Measurements from ENCODE around the gene ADAT2.
"Not testable (repeated sequence)": the region's sequence is repeated elsewhere in the genome, so short reads cannot be mapped to it uniquely, and the experiment has no call there.

The ADAT2 gene

GRCh38 chr6:143468026-143468425 is 17.5 kb upstream of the ADAT2 start:
- Histone ChIP-seq H3K9me3 (ENCODE audit: control insufficient read depth, low read length) (no peaks in the 10 kb centered on the region), H3K9ac (ENCODE audit: low read length) (no peak overlapping the region), H3K27me3 (ENCODE audit: control insufficient read depth, insufficient read depth, low read length) (no peaks in the 10 kb centered on the region), H3K4me3 (ENCODE audit: low read length) (no peak overlapping the region), H3K36me3 (ENCODE audit: control insufficient read depth, insufficient read depth, low read length) (no peaks in the 10 kb centered on the region), H3K4me1 (ENCODE audit: control insufficient read depth, insufficient read depth, low read length) (no peaks in the 10 kb centered on the region)

GRCh38 chr6:143465546-143465945 is 15.1 kb upstream of the ADAT2 start:
- Histone ChIP-seq H3K9me3 (ENCODE audit: control insufficient read depth, low read length) (no peaks in the 10 kb centered on the region), H3K4me3 (ENCODE audit: low read length) (no peak overlapping the region), H3K9ac (ENCODE audit: low read length) (no peak overlapping the region), H3K27me3 (ENCODE audit: control insufficient read depth, insufficient read depth, low read length) (no peaks in the 10 kb centered on the region), H3K4me1 (ENCODE audit: control insufficient read depth, insufficient read depth, low read length) (no peaks in the 10 kb centered on the region), H3K36me3 (ENCODE audit: control insufficient read depth, insufficient read depth, low read length) (no peaks in the 10 kb centered on the region)

GRCh38 chr6:143457563-143458359 is 7.3 kb upstream of the ADAT2 start:
- Histone ChIP-seq H3K27me3 (ENCODE audit: control insufficient read depth, insufficient read depth, low read length) (no peaks in the 10 kb centered on the region), H3K9me3 (ENCODE audit: control insufficient read depth, low read length) (no peaks in the 10 kb centered on the region), H3K4me3 (ENCODE audit: low read length) (no peak overlapping the region), H3K9ac (ENCODE audit: low read length) (peak overlapping the region; percentile 18), H3K4me1 (ENCODE audit: control insufficient read depth, insufficient read depth, low read length) (peaks cover 8% of the 10 kb centered on the region), H3K36me3 (ENCODE audit: control insufficient read depth, insufficient read depth, low read length) (no peaks in the 10 kb centered on the region)

- Histone ChIP-seq H3K27me3 (ENCODE audit: control insufficient read depth, insufficient read depth, low read length) (no peaks in the 10 kb centered on the region), H3K9me3 (ENCODE audit: control insufficient read depth, low read length) (no peaks in the 10 kb centered on the region), H3K9ac (ENCODE audit: low read length) (peak overlapping the region; percentile 77), H3K4me3 (ENCODE audit: low read length) (peak overlapping the region; percentile 73), H3K4me1 (ENCODE audit: control insufficient read depth, insufficient read depth, low read length) (peaks cover 7% of the 10 kb centered on the region), H3K36me3 (ENCODE audit: control insufficient read depth, insufficient read depth, low read length) (no peaks in the 10 kb centered on the region)
Measured at GRCh38 chr6:143451531-143451930, 1.0 kb upstream of the ADAT2 start.

- Histone ChIP-seq H3K4me1 (ENCODE audit: control insufficient read depth, insufficient read depth, low read length) (peaks cover 7% of the 10 kb centered on the region), H3K9me3 (ENCODE audit: control insufficient read depth, low read length) (no peaks in the 10 kb centered on the region), H3K27me3 (ENCODE audit: control insufficient read depth, insufficient read depth, low read length) (no peaks in the 10 kb centered on the region), H3K4me3 (ENCODE audit: low read length) (peak overlapping the region; percentile 73), H3K36me3 (ENCODE audit: control insufficient read depth, insufficient read depth, low read length) (no peaks in the 10 kb centered on the region), H3K9ac (ENCODE audit: low read length) (peak overlapping the region; percentile 85)
Measured at GRCh38 chr6:143449714-143450452, 612 bp downstream of the ADAT2 start.

GRCh38 chr6:143449082-143449713 is 1.3 kb downstream of the ADAT2 start:
- peaks cover 7% of the 10 kb centered on the region for H3K4me1 ChIP-seq (ENCODE audit: control insufficient read depth, insufficient read depth, low read length)
- H3K27me3 ChIP-seq (ENCODE audit: control insufficient read depth, insufficient read depth, low read length), result no peaks in the 10 kb centered on the region
- H3K9me3 ChIP-seq (ENCODE audit: control insufficient read depth, low read length), result no peaks in the 10 kb centered on the region
- H3K36me3 ChIP-seq (ENCODE audit: control insufficient read depth, insufficient read depth, low read length), result no peaks in the 10 kb centered on the region
- peak overlapping the region; percentile 85 for H3K9ac ChIP-seq (ENCODE audit: low read length)
- peak overlapping the region; percentile 73 for H3K4me3 ChIP-seq (ENCODE audit: low read length)

GRCh38 chr6:143447865-143448264 is 2.6 kb downstream of the ADAT2 start:
- H3K9me3 ChIP-seq (ENCODE audit: control insufficient read depth, low read length); H3K4me3 ChIP-seq (ENCODE audit: low read length); H3K4me1 ChIP-seq (ENCODE audit: control insufficient read depth, insufficient read depth, low read length); H3K27me3 ChIP-seq (ENCODE audit: control insufficient read depth, insufficient read depth, low read length); H3K9ac ChIP-seq (ENCODE audit: low read length); H3K36me3 ChIP-seq (ENCODE audit: control insufficient read depth, insufficient read depth, low read length): not testable (repeated sequence)

GRCh38 chr6:143443096-143443495 is 7.4 kb downstream of the ADAT2 start:
- Histone ChIP-seq H3K9ac (ENCODE audit: low read length) (no peak overlapping the region), H3K4me3 (ENCODE audit: low read length) (no peak overlapping the region), H3K36me3 (ENCODE audit: control insufficient read depth, insufficient read depth, low read length) (no peaks in the 10 kb centered on the region), H3K4me1 (ENCODE audit: control insufficient read depth, insufficient read depth, low read length) (no peaks in the 10 kb centered on the region), H3K9me3 (ENCODE audit: control insufficient read depth, low read length) (no peaks in the 10 kb centered on the region), H3K27me3 (ENCODE audit: control insufficient read depth, insufficient read depth, low read length) (no peaks in the 10 kb centered on the region)

- H3K27me3 ChIP-seq (ENCODE audit: control insufficient read depth, insufficient read depth, low read length), result no peaks in the 10 kb centered on the region
- no peak overlapping the region for H3K9ac ChIP-seq (ENCODE audit: low read length)
- H3K4me3 ChIP-seq (ENCODE audit: low read length), result no peak overlapping the region
- H3K4me1 ChIP-seq (ENCODE audit: control insufficient read depth, insufficient read depth, low read length), result no peaks in the 10 kb centered on the region
- H3K36me3 ChIP-seq (ENCODE audit: control insufficient read depth, insufficient read depth, low read length), result no peaks in the 10 kb centered on the region
- H3K9me3 ChIP-seq (ENCODE audit: control insufficient read depth, low read length), result no peaks in the 10 kb centered on the region
Measured at GRCh38 chr6:143441680-143442545, 8.6 kb downstream of the ADAT2 start.

- Histone ChIP-seq H3K9me3 (ENCODE audit: control insufficient read depth, low read length) (no peaks in the 10 kb centered on the region), H3K4me1 (ENCODE audit: control insufficient read depth, insufficient read depth, low read length) (no peaks in the 10 kb centered on the region), H3K36me3 (ENCODE audit: control insufficient read depth, insufficient read depth, low read length) (no peaks in the 10 kb centered on the region), H3K9ac (ENCODE audit: low read length) (no peak overlapping the region), H3K27me3 (ENCODE audit: control insufficient read depth, insufficient read depth, low read length) (no peaks in the 10 kb centered on the region), H3K4me3 (ENCODE audit: low read length) (no peak overlapping the region)
Measured at GRCh38 chr6:143441010-143441409, 9.5 kb downstream of the ADAT2 start.

GRCh38 chr6:143432588-143432987 is 17.9 kb downstream of the ADAT2 start:
- Histone ChIP-seq H3K9me3 (ENCODE audit: control insufficient read depth, low read length) (no peaks in the 10 kb centered on the region), H3K27me3 (ENCODE audit: control insufficient read depth, insufficient read depth, low read length) (no peaks in the 10 kb centered on the region), H3K36me3 (ENCODE audit: control insufficient read depth, insufficient read depth, low read length) (no peaks in the 10 kb centered on the region), H3K9ac (ENCODE audit: low read length) (no peak overlapping the region), H3K4me3 (ENCODE audit: low read length) (no peak overlapping the region), H3K4me1 (ENCODE audit: control insufficient read depth, insufficient read depth, low read length) (no peaks in the 10 kb centered on the region)
